HepG2 (cell line): ENCODE results near the gene MTHFD1. TPM values are rescaled to one million over a fixed set of nuclear protein-coding genes. Genes with fewer than 3 reads are reported as not detected.

ENCODE experiments used
- ATF7 ChIP-seq, 2 experiments: fragments of 450-650 bp in 1 of 2; sonication (generic) in 1 of 2; formaldehyde crosslinking in 1 of 2; IDR thresholded peaks; 2 replicates each; pipeline versions ENCODE4 v1.4.0 to v1.6.1; 2016 to 2020; ENCODE audit warnings: antibody characterized with exemption in 1 of 2, mild to moderate bottlenecking in 1 of 2, missing genetic modification reagents in 1 of 2
- ATM ChIP-seq: fragments of 450-650 bp; IDR thresholded peaks from 2 replicates; pipeline ENCODE4 v1.7.1; 2017; ENCODE audit warnings: mild to moderate bottlenecking, borderline replicate concordance
- BCL6 ChIP-seq: IDR thresholded peaks from 2 replicates; pipeline ENCODE4 v1.6.1; 2016; ENCODE audit warnings: missing genetic modification reagents, missing compliant biosample characterization
- CBX2 ChIP-seq, 2 experiments: fragments of 200-600 bp in 1 of 2; sonication (generic); formaldehyde crosslinking in 1 of 2; IDR thresholded peaks; 2 replicates each; pipeline versions ENCODE4 v1.7.0 to v1.8.1; 2018 to 2022; ENCODE audit warnings: low read depth in 2 of 2, low read length in 1 of 2, mild to moderate bottlenecking in 1 of 2, missing genetic modification reagents in 1 of 2
- CEBPZ ChIP-seq: IDR thresholded peaks from 2 replicates; pipeline ENCODE4 v1.6.1; 2012; ENCODE audit warnings: low read length, improper control_type of control experiment
- ETV6 ChIP-seq: sonication (generic); formaldehyde crosslinking; conservative IDR thresholded peaks from 2 replicates; pipeline ENCODE4 v1.4.0; 2020; ENCODE audit warnings: missing genetic modification reagents
- FOXO4 ChIP-seq: sonication (generic); formaldehyde crosslinking; conservative IDR thresholded peaks from 2 replicates; pipeline ENCODE4 v1.8.1; 2023; ENCODE audit warnings: missing genetic modification reagents
- GATAD1 ChIP-seq: IDR thresholded peaks from 2 replicates; pipeline ENCODE4 v1.6.1; 2016; ENCODE audit warnings: missing genetic modification reagents, missing compliant biosample characterization
- HOXA9 ChIP-seq: sonication (generic); formaldehyde crosslinking; IDR thresholded peaks from 2 replicates; pipeline ENCODE4 v1.8.1; 2022; ENCODE audit warnings: missing genetic modification reagents, mild to moderate bottlenecking, moderate library complexity, borderline replicate concordance
- JDP2 ChIP-seq: sonication (generic); formaldehyde crosslinking; IDR thresholded peaks from 2 replicates; pipeline ENCODE4 v1.8.1; 2022; ENCODE audit warnings: missing genetic modification reagents, borderline replicate concordance
- KAT8 ChIP-seq: IDR thresholded peaks from 2 replicates; pipeline ENCODE4 v1.6.1; 2016; ENCODE audit warnings: missing genetic modification reagents, missing compliant biosample characterization
- KDM5A ChIP-seq: fragments of 200-600 bp; sonication (generic); IDR thresholded peaks from 2 replicates; pipeline ENCODE4 v1.7.0; 2018; ENCODE audit warnings: antibody characterized with exemption, mild to moderate bottlenecking, low read length, borderline replicate concordance
- NFE2L2 ChIP-seq: fragments of 150-350 bp; IDR thresholded peaks from 2 replicates; pipeline ENCODE4 v1.6.1; 2014; ENCODE audit warnings: low read length
- NR2F1 ChIP-seq, 2 experiments: fragments of 450-650 bp in 1 of 2; formaldehyde crosslinking in 1 of 2; IDR thresholded peaks; 2 replicates each; pipeline versions ENCODE4 v1.5.0 to v1.6.1; 2016 to 2020; ENCODE audit warnings: mild to moderate bottlenecking in 1 of 2, missing compliant biosample characterization in 1 of 2, missing genetic modification reagents in 1 of 2, moderate library complexity in 1 of 2
- RARG ChIP-seq: sonication (generic); formaldehyde crosslinking; IDR thresholded peaks from 2 replicates; pipeline ENCODE4 v1.4.0; 2020; ENCODE audit warnings: low read depth, mild to moderate bottlenecking, missing genetic modification reagents
- SALL1 ChIP-seq: sonication (generic); formaldehyde crosslinking; IDR thresholded peaks from 2 replicates; pipeline ENCODE4 v1.8.0; 2022; ENCODE audit warnings: mild to moderate bottlenecking, missing genetic modification reagents
- SAP130 ChIP-seq: IDR thresholded peaks from 2 replicates; pipeline ENCODE4 v1.6.1; 2016; ENCODE audit warnings: low read depth
- SATB2 ChIP-seq: sonication (generic); formaldehyde crosslinking; IDR thresholded peaks from 2 replicates; pipeline ENCODE4 v1.5.0; 2020; ENCODE audit warnings: missing genetic modification reagents
- SP5 ChIP-seq: IDR thresholded peaks from 2 replicates; pipeline ENCODE4 v1.6.1; 2016; ENCODE audit warnings: low read depth, borderline replicate concordance
- TCF7L2 ChIP-seq: IDR thresholded peaks from 2 replicates; pipeline ENCODE4 v1.6.1; 2011; ENCODE audit warnings: mild to moderate bottlenecking, low read depth, low read length, moderate library complexity
- ZBTB1 ChIP-seq: sonication (generic); formaldehyde crosslinking; IDR thresholded peaks from 2 replicates; pipeline ENCODE4 v1.4.0; 2020; ENCODE audit warnings: missing genetic modification reagents, borderline replicate concordance
- ZNF234 ChIP-seq: sonication (generic); formaldehyde crosslinking; conservative IDR thresholded peaks from 2 replicates; pipeline ENCODE4 v1.5.1; 2020; ENCODE audit warnings: mild to moderate bottlenecking, missing genetic modification reagents
- ZNF24 ChIP-seq: fragments of 450-650 bp; IDR thresholded peaks from 2 replicates; pipeline ENCODE4 v1.6.1; 2017; ENCODE audit warnings: antibody characterized with exemption, mild to moderate bottlenecking
- ZNF333 ChIP-seq: sonication (generic); formaldehyde crosslinking; IDR thresholded peaks from 2 replicates; pipeline ENCODE4 v1.4.0; 2020; ENCODE audit warnings: mild to moderate bottlenecking, missing genetic modification reagents, borderline replicate concordance
- ZNF432 ChIP-seq: sonication (generic); formaldehyde crosslinking; IDR thresholded peaks from 2 replicates; pipeline ENCODE4 v1.5.0; 2020; ENCODE audit warnings: missing genetic modification reagents, mild to moderate bottlenecking, borderline replicate concordance
- polyA plus RNA-seq, 8 experiments: library from polyadenylated mRNA; depleted of rRNA in 3 of 8; stranded (reverse) in 7 of 8; unstranded in 1 of 8; fragments of >200 nt; fragmentation: Illumina TruSeq in 4 of 8; extraction: Trizol in 4 of 8; gene quantifications; 2 replicates each; pipeline versions ENCODE4 v1.2.1 to v1.2.3, GENCODE V29; 2011 to 2016; ENCODE audit warnings: low read depth in 4 of 8, missing spikeins in 1 of 8, mixed read lengths in 1 of 8; ENCODE audit not compliant: insufficient read depth in 1 of 8
- total RNA-seq, 5 experiments: library from RNA; depleted of rRNA; stranded (reverse); fragments of >200 nt; fragmentation: Illumina TruSeq; extraction: Trizol; gene quantifications; 2 replicates each; pipeline ENCODE4 v1.2.3, GENCODE V29; 2016; ENCODE audit warnings: low read depth in 1 of 5

MTHFD1 gene
- total and polyA plus RNA-seq, 2 of the 13 experiments (the other 11 are each of a cell fraction or from before 2014, with no cell fraction given), result 31.0 to 106 TPM

GRCh38 chr14:64338616-64339316 lies 49.4 kb upstream of the MTHFD1 start (continued):
- TF ChIP-seq ATF7 (IDR thresholded peaks at IDR 0.05) (no peak), ATF7 (CRISPR knock-in tag; IDR thresholded peaks at IDR 0.05) (no peak; the same call in 1 of the 2 replicates), NR2F1 (CRISPR knock-in tag; IDR thresholded peaks at IDR 0.05) (no peak), KDM5A (no peak; the same call in 1 of the 2 replicates), KAT8 (CRISPR knock-in tag) (peak; percentile 69), CBX2 (IDR thresholded peaks at IDR 0.05; ENCODE audit: low read depth, low read length) (no peak), CBX2 (CRISPR knock-in tag; IDR thresholded peaks at IDR 0.05; ENCODE audit: low read depth) (no peak), ZNF24 (no peak), HOXA9 (CRISPR knock-in tag) (no peak), SP5 (CRISPR knock-in tag) (no peak), ATM (no peak), BCL6 (no peak), JDP2 (CRISPR knock-in tag) (no peak), GATAD1 (CRISPR knock-in tag) (peak; percentile 56), FOXO4 (CRISPR knock-in tag) (no peak), ETV6 (CRISPR knock-in tag) (0 out of 2 replicates have a peak, but pooled peaks have one; percentile 47), ZNF333 (peak; percentile 60; the same call in 1 of the 2 replicates), SAP130 (CRISPR knock-in tag) (peak; percentile 65; the same call in 1 of the 2 replicates), CEBPZ (no peak), SALL1 (CRISPR knock-in tag) (peak; percentile 66; the same call in 1 of the 2 replicates), SATB2 (CRISPR knock-in tag) (no peak), ZNF234 (CRISPR knock-in tag) (no peak), ZBTB1 (CRISPR knock-in tag) (no peak), TCF7L2 (no peak), RARG (CRISPR knock-in tag) (no peak), NFE2L2 (no peak), ZNF432 (CRISPR knock-in tag) (no peak)
